Nephron progenitor cell (in vitro differentiated cells): Measurements from ENCODE around the gene CCDC134.

Experiments
- DNase-seq: peaks from one replicate; pipeline ENCODE4 v3.0.0; 2021
- H3K27ac Mint-ChIP-seq: 2 replicates; pipeline ENCODE4 v1.8.0; 2021; ENCODE audit warnings: mild to moderate bottlenecking, moderate library complexity, mixed read lengths
- H3K27me3 Mint-ChIP-seq: 2 replicates; pipeline ENCODE4 v1.8.0; 2021; ENCODE audit warnings: mild to moderate bottlenecking, low read depth, mixed read lengths; ENCODE audit not compliant: poor library complexity
- H3K36me3 Mint-ChIP-seq: 2 replicates; pipeline ENCODE4 v1.8.0; 2021; ENCODE audit warnings: low read depth, mixed read lengths
- H3K4me1 Mint-ChIP-seq: 2 replicates; pipeline ENCODE4 v1.8.0; 2021; ENCODE audit warnings: mixed read lengths
- H3K4me3 Mint-ChIP-seq: 2 replicates; pipeline ENCODE4 v1.8.0; 2021; ENCODE audit warnings: mild to moderate bottlenecking, moderate library complexity, mixed read lengths
- H3K9me3 Mint-ChIP-seq: 2 replicates; pipeline ENCODE4 v1.8.0; 2021; ENCODE audit warnings: mild to moderate bottlenecking, moderate library complexity, mixed read lengths
- TF ChIP-seq, protein P1 (sequence below): fragments of 200-600 bp; sonication (generic); IDR thresholded peaks from 2 replicates; pipeline ENCODE4 v1.5.0; 2021; ENCODE audit warnings: antibody characterized with exemption

The CCDC134 gene

DNA sequence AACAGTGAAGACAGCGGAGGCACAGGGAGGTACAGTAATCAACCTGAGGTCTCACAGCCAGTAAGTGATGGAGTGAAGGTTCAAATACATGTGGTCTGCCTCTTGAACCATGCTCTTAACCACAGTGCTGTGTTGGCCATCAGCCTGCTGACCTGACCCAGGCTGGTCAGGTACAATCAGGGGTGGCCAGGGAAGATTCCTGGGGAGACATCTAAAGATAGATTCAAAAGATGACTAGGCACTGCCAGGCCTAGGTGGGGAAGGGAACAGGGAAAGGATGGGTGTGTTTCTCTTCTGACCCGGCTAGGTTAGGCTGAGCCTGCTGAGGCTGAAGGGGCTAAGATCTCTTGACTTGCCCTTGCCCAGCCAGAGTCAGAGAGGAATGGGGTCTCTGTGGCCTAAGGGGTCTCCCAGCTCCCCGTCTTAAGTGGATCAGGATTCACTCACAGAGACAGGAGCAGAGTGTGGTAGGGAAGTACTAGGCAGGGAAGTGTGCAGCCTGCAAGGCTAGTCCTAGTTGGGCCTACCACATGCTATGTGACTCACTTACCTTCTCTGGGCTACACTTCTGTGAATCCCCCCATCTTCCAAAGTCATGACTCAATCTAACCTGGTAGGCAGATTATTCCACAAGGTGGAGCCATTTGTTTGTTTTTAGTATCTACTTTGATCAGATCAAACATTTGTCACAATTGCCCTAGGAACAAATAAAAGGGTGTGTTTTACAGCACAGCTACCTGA lies 22.0 kb downstream of the CCDC134 start:
- H3K9me3 Mint-ChIP-seq = no peaks in the 10 kb centered on the region
- peaks cover 3% of the 10 kb centered on the region for H3K27me3 Mint-ChIP-seq
- H3K4me1 Mint-ChIP-seq = peaks cover 62% of the 10 kb centered on the region
- peak overlapping the region; percentile 41 for H3K27ac Mint-ChIP-seq
- TF ChIP-seq, protein P1, sequence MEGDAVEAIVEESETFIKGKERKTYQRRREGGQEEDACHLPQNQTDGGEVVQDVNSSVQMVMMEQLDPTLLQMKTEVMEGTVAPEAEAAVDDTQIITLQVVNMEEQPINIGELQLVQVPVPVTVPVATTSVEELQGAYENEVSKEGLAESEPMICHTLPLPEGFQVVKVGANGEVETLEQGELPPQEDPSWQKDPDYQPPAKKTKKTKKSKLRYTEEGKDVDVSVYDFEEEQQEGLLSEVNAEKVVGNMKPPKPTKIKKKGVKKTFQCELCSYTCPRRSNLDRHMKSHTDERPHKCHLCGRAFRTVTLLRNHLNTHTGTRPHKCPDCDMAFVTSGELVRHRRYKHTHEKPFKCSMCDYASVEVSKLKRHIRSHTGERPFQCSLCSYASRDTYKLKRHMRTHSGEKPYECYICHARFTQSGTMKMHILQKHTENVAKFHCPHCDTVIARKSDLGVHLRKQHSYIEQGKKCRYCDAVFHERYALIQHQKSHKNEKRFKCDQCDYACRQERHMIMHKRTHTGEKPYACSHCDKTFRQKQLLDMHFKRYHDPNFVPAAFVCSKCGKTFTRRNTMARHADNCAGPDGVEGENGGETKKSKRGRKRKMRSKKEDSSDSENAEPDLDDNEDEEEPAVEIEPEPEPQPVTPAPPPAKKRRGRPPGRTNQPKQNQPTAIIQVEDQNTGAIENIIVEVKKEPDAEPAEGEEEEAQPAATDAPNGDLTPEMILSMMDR = peak; percentile 18
- DNase-seq = no peak
- no peak overlapping the region for H3K4me3 Mint-ChIP-seq
- H3K36me3 Mint-ChIP-seq = peaks cover 43% of the 10 kb centered on the region

DNA sequence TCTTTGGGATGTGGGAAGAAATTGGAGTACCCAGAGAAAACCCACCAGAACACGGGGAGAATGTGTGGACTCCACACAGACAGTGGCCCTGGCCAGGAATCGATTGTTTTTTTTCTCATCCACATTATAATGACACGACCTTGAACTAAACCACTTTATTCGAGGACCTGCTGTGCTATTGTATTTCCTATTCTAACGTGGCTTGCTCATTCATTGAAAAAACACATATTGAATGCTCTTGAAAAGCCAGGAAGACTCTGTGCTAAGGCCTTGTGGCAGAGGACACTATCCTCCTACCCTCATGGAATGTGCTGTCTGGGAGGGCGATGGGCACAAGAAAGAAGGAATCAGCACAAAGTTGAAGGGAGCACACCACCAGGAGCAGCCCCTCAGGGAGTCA lies 23.3 kb downstream of the CCDC134 start:
- H3K9me3 Mint-ChIP-seq = no peaks in the 10 kb centered on the region

DNA sequence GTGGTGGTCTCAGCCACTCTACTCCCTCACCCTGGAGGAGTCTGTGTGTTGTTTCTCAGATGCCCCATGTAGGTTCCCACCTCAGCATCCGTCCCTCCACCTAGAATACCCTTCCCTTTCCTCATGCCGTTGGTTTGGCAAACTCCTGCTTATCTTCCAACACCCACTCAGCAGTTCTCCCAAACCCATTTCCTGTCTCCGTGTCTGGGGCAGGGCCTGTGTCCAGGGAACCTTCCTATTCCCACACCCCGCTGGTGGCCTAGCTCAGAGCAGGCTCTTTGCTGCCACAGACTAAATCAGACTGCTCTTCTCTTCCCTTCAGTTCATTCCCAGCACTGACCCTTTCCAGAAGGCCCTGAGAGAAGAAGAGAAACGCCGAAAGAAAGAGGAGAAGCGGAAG lies 24.9 kb downstream of the CCDC134 start:
- H3K4me3 Mint-ChIP-seq = peak overlapping the region; percentile 60
- no peaks in the 10 kb centered on the region for H3K9me3 Mint-ChIP-seq
- DNase-seq = no peak
- peak overlapping the region; percentile 99 for H3K27ac Mint-ChIP-seq
- H3K4me1 Mint-ChIP-seq = peaks cover 89% of the 10 kb centered on the region
- H3K27me3 Mint-ChIP-seq = peaks cover 3% of the 10 kb centered on the region
- TF ChIP-seq, protein P1 = no peak
- H3K36me3 Mint-ChIP-seq = peaks cover 33% of the 10 kb centered on the region

More for the DNA sequence above, 23.3 kb downstream of the CCDC134 start:
- Mint-ChIP-seq H3K36me3 (peaks cover 43% of the 10 kb centered on the region), H3K4me3 (no peak overlapping the region), H3K27me3 (peaks cover 3% of the 10 kb centered on the region), H3K27ac (peak overlapping the region; percentile 94), H3K4me1 (peaks cover 76% of the 10 kb centered on the region)
- no peak for DNase-seq
- TF ChIP-seq, protein P1 = no peak

DNA sequence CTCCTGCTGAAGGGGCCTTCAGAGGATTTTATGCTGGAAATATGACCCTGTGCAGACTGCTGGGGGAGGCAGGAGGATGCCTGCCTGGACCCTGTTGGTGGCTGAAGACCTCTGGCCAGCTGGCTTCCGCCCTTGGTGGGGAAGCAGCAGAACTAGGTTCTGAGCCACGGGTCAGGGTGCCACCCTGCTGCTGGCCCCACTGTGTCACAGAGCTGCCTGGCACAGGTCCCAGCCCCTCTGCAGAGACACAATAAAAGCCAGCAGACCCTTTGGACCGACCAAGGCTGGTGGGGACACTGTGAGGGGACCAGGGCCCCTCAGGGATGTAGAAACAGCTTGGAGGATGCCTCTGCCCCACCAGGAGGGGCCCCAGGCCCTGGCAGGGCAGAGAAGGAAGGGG lies 25.5 kb downstream of the CCDC134 start:
- peaks cover 3% of the 10 kb centered on the region for H3K27me3 Mint-ChIP-seq
- H3K4me3 Mint-ChIP-seq = no peak overlapping the region
- H3K4me1 Mint-ChIP-seq = peaks cover 84% of the 10 kb centered on the region
- peaks cover 28% of the 10 kb centered on the region for H3K36me3 Mint-ChIP-seq
- H3K9me3 Mint-ChIP-seq = no peaks in the 10 kb centered on the region
- TF ChIP-seq, protein P1 = no peak
- DNase-seq = no peak
- H3K27ac Mint-ChIP-seq = peak overlapping the region; percentile 99

DNA sequence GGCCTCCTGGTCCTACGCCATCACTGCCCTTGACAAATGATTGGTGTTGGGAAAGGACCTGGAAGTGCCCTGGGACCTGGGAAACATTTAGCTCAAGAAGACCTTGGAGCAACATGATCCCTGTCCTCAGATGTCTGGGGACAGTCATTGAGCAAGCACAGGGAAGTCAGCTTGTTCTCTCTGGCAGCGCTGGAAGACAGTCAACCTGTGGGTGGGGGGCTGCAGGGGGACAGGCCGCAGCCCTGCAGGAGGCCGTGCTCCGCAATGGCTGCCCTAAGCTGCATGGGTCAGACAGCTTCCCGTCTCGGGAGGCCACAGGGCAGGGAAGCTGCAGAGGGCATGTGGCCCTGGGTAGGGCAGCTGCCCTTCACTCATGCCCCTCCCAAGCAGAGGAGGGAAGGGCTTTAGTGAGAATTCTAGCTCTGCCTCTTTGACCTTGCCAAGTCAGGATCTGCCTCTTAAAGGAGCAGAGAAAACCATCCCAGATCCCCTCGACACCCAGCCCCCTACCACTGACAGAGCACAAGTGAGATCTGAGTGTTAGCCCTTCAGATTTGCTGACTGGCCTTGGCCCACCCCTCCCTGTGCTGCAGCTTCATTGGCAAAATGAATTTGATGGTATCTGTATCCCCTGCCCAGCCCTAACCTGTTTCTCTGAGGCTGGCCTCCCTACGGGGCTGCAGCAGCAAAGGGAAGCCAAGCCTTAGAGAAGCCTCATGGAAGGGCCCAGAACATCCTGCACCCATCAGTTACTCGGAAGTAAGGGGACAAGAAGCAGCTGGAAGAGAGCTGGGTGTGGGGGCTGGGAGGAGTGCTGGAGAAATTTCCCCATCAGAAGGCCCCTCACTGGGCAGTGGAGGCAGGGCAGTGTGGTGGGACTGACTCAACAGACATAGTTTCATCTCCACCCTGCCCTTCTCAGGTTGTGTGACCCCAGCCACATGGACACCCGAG lies 26.2 kb downstream of the CCDC134 start:
- peak overlapping the region; percentile 99 for H3K27ac Mint-ChIP-seq
- peak; percentile 26 for DNase-seq
- no peaks in the 10 kb centered on the region for H3K9me3 Mint-ChIP-seq
- H3K36me3 Mint-ChIP-seq = peaks cover 27% of the 10 kb centered on the region
- TF ChIP-seq, protein P1 = no peak
- H3K4me3 Mint-ChIP-seq = peak overlapping the region; percentile 53
- H3K4me1 Mint-ChIP-seq = peaks cover 84% of the 10 kb centered on the region
- no peaks in the 10 kb centered on the region for H3K27me3 Mint-ChIP-seq
